Right forelimb (tissue), 1 donor: Measurements from ENCODE around the gene CACNB1.

Experiments
- DNase-seq: peaks from one replicate; pipeline ENCODE4 v3.0.0-alpha.2; 2018

Gene CACNB1

GRCh38 chr17:39225308-39225958 lies 28.0 kb upstream of the CACNB1 start, which contains the start of gene STAC2:
STAC2 (minus strand) TSS chr17:39225945; CDS start chr17:39225502, 443 bp downstream.
- no peak for DNase-seq

DNA sequence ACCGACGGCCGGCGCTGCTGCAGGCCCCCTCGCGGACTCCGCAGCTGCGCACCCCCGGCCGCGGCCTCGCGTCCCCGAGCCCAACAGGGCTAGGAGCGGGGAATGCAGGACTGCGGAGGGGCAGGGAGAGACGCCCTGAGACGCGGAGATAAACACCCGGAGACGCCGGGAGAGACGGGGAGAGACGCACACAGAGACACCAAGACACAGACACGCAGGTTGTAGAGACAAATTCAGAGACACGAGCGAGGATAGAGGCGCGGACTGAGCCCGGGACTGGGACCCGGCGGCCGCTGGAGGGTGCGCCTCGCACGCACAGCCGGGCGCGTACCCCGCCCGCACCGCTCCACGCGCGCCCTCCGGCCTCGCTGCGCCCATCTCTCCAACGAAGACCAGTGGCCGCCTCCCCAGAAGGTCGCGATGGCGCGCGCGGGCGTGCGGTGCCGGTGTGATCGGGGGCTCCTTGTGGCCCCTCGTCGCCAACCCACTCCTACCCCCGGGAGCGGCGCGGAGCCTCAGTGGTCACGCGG lies 27.4 kb upstream of the CACNB1 start:
- DNase-seq = no peak

- no peak for DNase-seq
Measured at GRCh38 chr17:39223907-39224777, 26.7 kb upstream of the CACNB1 start.

DNA sequence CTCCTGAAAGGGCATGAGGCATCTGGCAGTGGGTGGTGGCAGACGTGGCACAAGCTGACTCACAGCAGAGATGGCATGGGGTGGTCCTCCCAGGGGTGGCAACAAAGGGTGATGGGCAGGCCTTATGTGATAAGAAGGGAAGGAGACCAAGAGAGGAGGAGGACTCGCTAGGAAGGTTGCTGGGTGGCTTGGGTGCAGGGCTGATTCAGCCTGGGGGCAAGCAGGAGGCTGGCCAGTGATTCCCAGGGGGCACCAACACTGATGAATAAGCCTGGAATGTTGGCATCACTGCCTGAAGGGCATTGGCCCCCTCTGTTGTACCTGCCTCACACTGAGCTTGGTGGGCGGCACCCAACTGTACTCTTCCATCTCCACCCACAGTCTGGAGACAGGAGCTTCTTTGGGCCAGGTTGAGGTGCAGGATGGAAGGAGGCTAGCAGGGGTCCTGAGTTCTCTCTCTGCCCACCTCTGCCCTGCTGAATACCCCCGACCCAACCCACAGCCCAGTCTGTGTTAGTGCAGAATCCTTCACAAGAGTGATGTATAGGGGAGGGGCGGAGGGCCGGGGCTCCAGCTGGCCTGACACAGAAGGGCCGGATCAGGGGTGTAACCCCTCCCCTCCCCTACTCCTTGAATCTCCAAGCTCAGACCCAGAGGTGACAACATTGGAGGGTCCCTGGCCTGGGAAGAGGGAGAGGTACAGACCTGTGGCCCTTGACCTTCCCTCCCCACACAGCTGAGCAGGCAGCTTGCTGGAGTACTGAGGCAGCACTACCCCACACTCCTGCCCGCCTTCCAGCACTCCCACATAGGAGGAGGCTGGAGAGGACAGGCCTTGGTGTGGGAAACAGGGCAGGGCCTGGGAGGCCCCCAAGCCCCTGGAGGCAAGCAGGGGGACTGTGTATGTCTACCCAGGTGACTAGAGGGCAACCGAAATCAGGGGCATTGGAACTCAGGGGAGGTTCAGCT lies 25.7 kb upstream of the CACNB1 start:
- DNase-seq = no peak

GRCh38 chr17:39222151-39222550 lies 24.7 kb upstream of the CACNB1 start:
- DNase-seq = no peak

DNA sequence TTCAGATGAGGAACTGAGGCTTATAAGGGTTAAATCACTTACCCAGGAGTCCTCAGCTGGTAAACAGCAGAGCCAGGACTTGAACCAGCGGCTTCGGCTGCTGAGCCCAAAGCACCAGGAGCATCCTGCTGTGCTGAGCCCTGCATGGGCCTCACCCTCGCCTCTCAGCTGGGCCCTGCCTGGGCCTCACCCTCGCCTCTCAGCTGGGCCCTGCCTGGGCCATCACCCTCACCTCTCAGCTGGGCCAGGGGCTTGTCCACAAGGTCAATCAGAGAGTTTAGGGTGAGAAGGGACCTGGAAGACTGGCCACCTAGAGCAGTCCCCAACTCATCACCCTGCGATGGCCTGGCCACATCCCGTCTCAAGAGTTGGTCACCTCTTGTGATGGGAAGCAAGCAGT lies 24.1 kb upstream of the CACNB1 start:
- DNase-seq = no peak

DNA sequence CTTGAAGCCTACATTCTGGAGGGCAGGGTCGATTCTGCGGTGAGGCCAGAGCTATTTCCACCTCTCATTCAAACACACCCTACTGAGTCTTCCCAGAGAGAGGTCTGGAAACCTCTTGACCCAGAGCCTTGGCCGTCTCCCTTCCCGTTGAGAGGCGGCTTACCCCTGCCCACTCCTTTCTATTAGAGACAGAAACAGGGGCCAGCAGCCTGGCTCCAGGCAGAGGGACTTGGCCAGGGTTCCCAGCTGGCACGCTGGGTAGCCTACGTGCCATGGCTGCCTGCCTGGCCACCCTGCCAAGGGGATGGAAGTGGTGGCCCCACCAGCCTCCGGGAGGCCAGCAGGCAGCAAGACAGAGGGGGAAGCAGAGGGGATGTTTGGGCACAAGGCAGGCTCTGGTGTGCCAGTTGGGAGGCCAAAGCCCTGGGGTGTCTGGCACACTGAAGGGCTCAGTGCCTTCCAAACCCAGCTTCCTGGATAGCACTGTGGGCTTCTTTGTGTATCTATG lies 22.2 kb upstream of the CACNB1 start:
- DNase-seq = no peak

GRCh38 chr17:39218906-39219305 lies 21.4 kb upstream of the CACNB1 start:
- DNase-seq = no peak

- no peak for DNase-seq
Measured at GRCh38 chr17:39217734-39218369, 20.4 kb upstream of the CACNB1 start.

GRCh38 chr17:39213852-39214251 lies 16.4 kb upstream of the CACNB1 start:
- no peak for DNase-seq

DNA sequence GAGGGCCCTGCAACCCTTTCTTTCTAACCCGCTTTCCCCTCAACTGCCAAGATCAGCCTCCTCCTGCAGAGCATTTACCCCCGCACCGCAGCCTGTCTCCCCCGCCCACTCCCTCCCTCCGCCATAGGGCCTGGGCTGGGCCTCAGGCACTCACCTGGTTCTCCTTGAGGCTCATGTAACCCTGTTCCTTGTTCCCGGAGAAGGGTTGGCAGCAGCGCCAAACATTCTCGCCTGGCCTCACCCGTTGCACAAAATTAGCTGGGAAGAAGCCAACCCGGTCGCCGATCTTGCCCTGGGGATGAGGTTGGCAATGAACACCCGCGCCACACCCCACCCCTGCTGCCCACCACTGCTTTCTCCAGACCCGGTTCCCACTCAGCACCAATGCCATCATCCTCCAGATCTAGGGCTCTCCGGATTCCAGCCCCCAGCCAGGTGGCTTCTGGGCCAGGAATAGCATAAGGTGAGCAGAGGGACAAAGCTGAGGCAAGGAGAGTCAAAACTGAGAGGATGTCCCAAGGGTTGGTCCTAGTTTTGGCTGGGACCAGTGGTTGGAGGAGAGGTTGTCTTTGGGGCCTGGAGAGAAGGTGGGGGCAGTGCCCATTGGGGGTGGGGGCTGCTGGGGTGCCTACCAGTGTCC lies 15.5 kb upstream of the CACNB1 start:
- no peak for DNase-seq

DNA sequence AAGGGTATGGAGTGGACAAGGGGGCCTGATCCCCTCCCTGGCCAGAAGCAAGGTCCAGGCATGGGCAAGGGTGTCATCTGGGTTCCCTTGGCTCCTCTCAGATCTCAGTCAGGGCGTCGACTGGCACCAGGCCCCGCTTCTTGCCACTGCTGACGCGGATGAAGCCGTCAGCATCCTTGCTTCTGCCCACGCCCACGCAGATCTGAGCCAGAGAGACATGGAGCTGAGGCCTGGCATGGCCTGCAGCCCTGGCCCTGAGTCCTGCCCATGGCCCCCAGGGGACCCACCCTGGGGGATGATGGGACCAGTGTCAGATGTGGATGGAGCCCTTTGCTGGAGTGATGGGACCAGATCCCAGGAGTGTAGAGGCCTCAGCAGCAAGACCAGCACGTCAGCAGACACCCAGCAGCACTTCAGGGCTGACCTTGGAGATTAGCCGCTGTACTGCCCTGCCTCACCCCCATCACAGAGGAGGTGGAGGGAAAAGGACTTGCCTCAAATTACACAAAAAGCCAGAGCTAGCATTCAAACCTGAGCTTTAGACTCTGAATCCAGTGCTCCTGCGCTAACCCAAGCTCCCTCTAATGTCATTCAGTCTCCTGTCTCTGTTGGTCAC lies 14.8 kb upstream of the CACNB1 start:
- no peak for DNase-seq

DNA sequence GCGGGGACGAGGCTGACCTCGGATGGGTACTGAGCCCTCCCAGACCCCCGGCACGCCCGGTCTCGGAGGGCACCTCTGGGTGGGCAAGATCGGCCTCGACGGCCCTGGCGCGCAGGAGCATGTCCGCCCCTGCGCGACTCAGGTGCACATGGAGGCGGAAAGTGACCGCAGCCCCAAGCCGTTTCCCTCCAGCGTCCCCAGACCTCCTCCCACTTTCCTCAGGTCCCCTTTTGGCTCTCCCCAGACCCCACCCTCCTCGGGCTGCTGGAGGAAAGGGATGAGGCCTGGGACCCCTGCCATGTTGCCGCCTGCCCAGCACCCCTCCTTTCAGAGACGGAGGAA lies 12.6 kb upstream of the CACNB1 start:
- DNase-seq = no peak

GRCh38 chr17:39209317-39210092 lies 12.0 kb upstream of the CACNB1 start:
- peak; percentile 83 for DNase-seq

DNA sequence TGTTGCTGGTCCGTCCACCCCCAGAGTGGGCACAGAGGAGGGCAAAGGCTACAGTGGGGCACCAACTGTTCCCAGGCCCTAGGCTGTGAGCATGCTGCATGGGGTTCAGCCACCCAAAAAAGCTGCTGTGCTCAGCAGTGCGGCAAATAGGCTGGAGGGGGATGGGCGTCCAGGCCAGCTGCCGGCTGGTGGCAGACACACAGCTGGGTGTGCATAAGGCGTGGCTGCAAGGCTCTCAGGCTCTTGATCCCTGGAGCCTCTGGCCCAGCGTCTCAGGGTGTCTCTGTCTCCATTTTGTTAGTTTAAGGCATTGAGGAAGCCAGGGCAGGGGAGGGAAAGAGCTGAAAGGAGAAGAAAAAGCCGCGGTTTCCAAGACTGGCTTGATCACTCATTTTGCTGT lies 11.4 kb upstream of the CACNB1 start:
- DNase-seq = no peak

- no peak for DNase-seq
Measured at GRCh38 chr17:39208136-39208535, 10.7 kb upstream of the CACNB1 start.

DNA sequence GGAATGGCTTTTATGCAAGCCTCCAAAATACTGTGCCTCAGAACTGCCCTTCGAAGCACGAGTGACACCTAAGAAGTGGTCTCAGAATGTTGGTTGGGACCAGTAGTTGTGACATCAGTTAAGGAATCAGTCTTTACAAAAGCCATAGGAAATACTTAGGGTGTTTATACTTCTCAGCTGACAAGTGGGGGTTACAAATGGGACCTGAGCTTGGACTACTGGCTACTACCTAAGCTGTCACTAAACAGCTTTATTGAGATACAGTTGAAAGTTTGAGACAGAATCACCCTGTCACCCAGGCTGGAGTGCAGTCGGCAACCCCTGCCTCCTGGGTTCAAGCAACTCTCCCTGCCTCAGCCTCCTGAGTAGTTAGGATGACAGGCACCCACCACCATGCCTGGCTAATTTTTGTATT lies 7.7 kb upstream of the CACNB1 start:
- no peak for DNase-seq

- DNase-seq = no peak
Measured at GRCh38 chr17:39204245-39204644, 6.8 kb upstream of the CACNB1 start.

- DNase-seq = no peak
Measured at GRCh38 chr17:39200957-39201510, 3.6 kb upstream of the CACNB1 start.
